HG03039 (cell line): ENCODE data around the gene NOL3.

Experiments
- ATAC-seq: cut with Tn5 transposase; IDR thresholded peaks from one replicate; pipeline ENCODE4 v1.9.1; 2021; ENCODE audit warnings: mild to moderate bottlenecking, moderate library complexity; ENCODE audit not compliant: unreplicated experiment

Gene NOL3

GRCh38 chr16:67154578-67155294 is 15.6 kb upstream of the NOL3 start:
- ATAC-seq: no peak

- ATAC-seq: no peak
Observed at GRCh38 chr16:67155295-67156142, 14.8 kb upstream of the NOL3 start.

- ATAC-seq: no peak
Observed at GRCh38 chr16:67156143-67156844, 14.0 kb upstream of the NOL3 start.

GRCh38 chr16:67157106-67157748 is 13.1 kb upstream of the NOL3 start:
- no peak for ATAC-seq

- ATAC-seq: no peak
Observed at GRCh38 chr16:67157892-67158635, 12.3 kb upstream of the NOL3 start.

GRCh38 chr16:67158637-67159600 is 11.4 kb upstream of the NOL3 start:
- ATAC-seq: peak; percentile 33

- no peak for ATAC-seq
Observed at GRCh38 chr16:67161595-67162058, 8.7 kb upstream of the NOL3 start.

GRCh38 chr16:67162506-67163163 is 7.7 kb upstream of the NOL3 start:
- no peak for ATAC-seq

GRCh38 chr16:67163164-67163998 is 7.0 kb upstream of the NOL3 start:
- no peak for ATAC-seq

- no peak for ATAC-seq
Observed at GRCh38 chr16:67163999-67164558, 6.3 kb upstream of the NOL3 start.

GRCh38 chr16:67164599-67165061 is 5.7 kb upstream of the NOL3 start, which contains the start of gene HSF4:
Gene HSF4, plus strand, starts transcription at chr16:67164745. Its CDS starts 67 bp downstream, at chr16:67164812.
- ATAC-seq: no peak

GRCh38 chr16:67165121-67166078 is 4.9 kb upstream of the NOL3 start:
- ATAC-seq: no peak

GRCh38 chr16:67166110-67166547 is 4.2 kb upstream of the NOL3 start:
- ATAC-seq: no peak

GRCh38 chr16:67166598-67167168 is 3.7 kb upstream of the NOL3 start:
- ATAC-seq: no peak

GRCh38 chr16:67167588-67167987 is 2.8 kb upstream of the NOL3 start:
- ATAC-seq: no peak

GRCh38 chr16:67169011-67169451 is 1.3 kb upstream of the NOL3 start:
- ATAC-seq: no peak
